ENCODE results near the gene NRCAM. TPM values are rescaled to one million over a fixed set of nuclear protein-coding genes. Genes with fewer than 3 reads are reported as not detected.

NRCAM gene
- total RNA-seq, 1 donor from 2014 or later: 9.2 TPM

- DNase-seq: peak; percentile 90
Observed at GRCh38 chr7:108146070-108146842, 310.0 kb downstream of the NRCAM start.

- DNase-seq: no peak
Observed at GRCh38 chr7:108145401-108145800, 310.8 kb downstream of the NRCAM start.

- no peak for DNase-seq
Observed at GRCh38 chr7:108144931-108145330, 311.3 kb downstream of the NRCAM start.

GRCh38 chr7:108143658-108144420 lies 312.4 kb downstream of the NRCAM start:
- no peak for DNase-seq

GRCh38 chr7:108142675-108143259 lies 313.5 kb downstream of the NRCAM start:
- no peak for DNase-seq

- no peak for DNase-seq
Observed at GRCh38 chr7:108142180-108142579, 314.1 kb downstream of the NRCAM start.

- no peak for DNase-seq
Observed at GRCh38 chr7:108140671-108141070, 315.6 kb downstream of the NRCAM start.

GRCh38 chr7:108138911-108139310 lies 317.3 kb downstream of the NRCAM start:
- peak; percentile 13 for DNase-seq

GRCh38 chr7:108137993-108138392 lies 318.2 kb downstream of the NRCAM start:
- no peak for DNase-seq

GRCh38 chr7:108137040-108137439 lies 319.2 kb downstream of the NRCAM start:
- DNase-seq: no peak

- DNase-seq: no peak
Observed at GRCh38 chr7:108136191-108136688, 320.0 kb downstream of the NRCAM start.

- no peak for DNase-seq
Observed at GRCh38 chr7:108135446-108136190, 320.6 kb downstream of the NRCAM start.

- no peak for DNase-seq
Observed at GRCh38 chr7:108134486-108134885, 321.8 kb downstream of the NRCAM start.

GRCh38 chr7:108132551-108133265 lies 323.5 kb downstream of the NRCAM start:
- DNase-seq: peak; percentile 47

- DNase-seq: no peak
Observed at GRCh38 chr7:108130261-108130660, 326.0 kb downstream of the NRCAM start, which contains the start of gene LAMB4. Gene LAMB4, minus strand, starts transcription at chr7:108130361. Its CDS starts 7,197 bp downstream, at chr7:108123164.

- DNase-seq: no peak
Observed at GRCh38 chr7:108129018-108129965, 326.9 kb downstream of the NRCAM start.

GRCh38 chr7:108128514-108128913 lies 327.7 kb downstream of the NRCAM start:
- no peak for DNase-seq

- DNase-seq: no peak
Observed at GRCh38 chr7:108127461-108127860, 328.8 kb downstream of the NRCAM start.

- no peak for DNase-seq
Observed at GRCh38 chr7:108124820-108125219, 331.4 kb downstream of the NRCAM start.

GRCh38 chr7:108122181-108122580 lies 334.1 kb downstream of the NRCAM start:
- DNase-seq: no peak

GRCh38 chr7:108120933-108121332 lies 335.3 kb downstream of the NRCAM start:
- no peak for DNase-seq
